GM12878 (cell line): ENCODE results near the gene ZNF397. TPM values are rescaled to one million over a fixed set of nuclear protein-coding genes. Genes with fewer than 3 reads are reported as not detected.

ENCODE experiments used
- ATAC-seq: fragments of 200-7000 bp; cut with Tn5 transposase; 3 replicates; pipeline ENCODE4 v1.9.1; 2020; ENCODE audit warnings: mild to moderate bottlenecking, moderate library complexity
- BruUV-seq: library from RNA; stranded (reverse); fragments of 400-500 nt; replicated peaks from 2 replicates; lab custom pipeline; 2021; lab: Mats Ljungman, UMichigan
- CTCF ChIA-PET: fragments of 300-600 bp; sonication (Branson Sonifier 250); formaldehyde crosslinking; extraction: SDS; loops from one replicate; lab custom pipeline; 2021; ENCODE audit warnings: inconsistent platforms; lab: Yijun Ruan, JAX
- POLR2A ChIA-PET: fragments of 350-600 bp; formaldehyde crosslinking; extraction: SDS; loops from one replicate; lab custom pipeline; 2021; ENCODE audit warnings: inconsistent platforms; lab: Charles Lee
- RAD21 ChIA-PET: fragments of 300-600 bp; sonication (Branson Sonifier 250); formaldehyde crosslinking; loops from one replicate; lab custom pipeline; 2023; ENCODE audit warnings: antibody characterized with exemption; ENCODE audit not compliant: unreplicated experiment; lab: Charles Lee
- SMC1A ChIA-PET: fragments of 300-600 bp; sonication (Branson Sonifier 250); formaldehyde crosslinking; loops from one replicate; lab custom pipeline; 2023; ENCODE audit not compliant: unreplicated experiment, uncharacterized antibody; lab: Charles Lee
- DNase-seq: peaks from one replicate; pipeline ENCODE4 v3.0.0-alpha.2; 2011; ENCODE audit warnings: low read depth, low spot score
- FAIRE-seq: peaks from 3 replicates; lab custom pipeline; 2011; peaks lifted over from hg19 to GRCh38; lab: Jason Lieb, UNC
- H2AFZ ChIP-seq: 2 replicates; pipeline ENCODE4 v1.6.0; 2011; ENCODE audit warnings: low read depth, low read length, control low read depth; ENCODE audit not compliant: control insufficient read depth
- H3K27ac ChIP-seq: 2 replicates; pipeline ENCODE4 v1.5.1; 2011; ENCODE audit warnings: control low read depth; ENCODE audit not compliant: control insufficient read depth, insufficient read depth
- H3K27me3 ChIP-seq, 2 experiments: replicated peaks in 1 of 2; 2 replicates each; pipeline versions ENCODE4 v1.6.0 to v1.6.1; 2011; ENCODE audit warnings: low read length in 1 of 2; ENCODE audit not compliant: control insufficient read depth in 2 of 2, insufficient read depth in 2 of 2
- H3K36me3 ChIP-seq, 2 experiments: 2 replicates each; pipeline ENCODE4 v1.5.1; 2011; ENCODE audit warnings: low read length in 1 of 2; ENCODE audit not compliant: control insufficient read depth in 2 of 2, insufficient read depth in 2 of 2
- H3K4me1 ChIP-seq: 2 replicates; pipeline ENCODE4 v1.6.1; 2011; ENCODE audit warnings: mild to moderate bottlenecking, low read length, moderate library complexity, mixed read lengths; ENCODE audit not compliant: control insufficient read depth, insufficient read depth
- H3K4me2 ChIP-seq: 2 replicates; pipeline ENCODE4 v1.6.0; 2011; ENCODE audit warnings: control low read depth; ENCODE audit not compliant: control insufficient read depth, insufficient read depth
- H3K4me3 ChIP-seq: fragments of 200-600 bp; sonication (generic); 2 replicates; pipeline ENCODE4 v1.5.1; 2016
- H3K79me2 ChIP-seq: 2 replicates; pipeline ENCODE4 v1.6.0; 2011; ENCODE audit warnings: low read length; ENCODE audit not compliant: control insufficient read depth, insufficient read depth
- H3K9ac ChIP-seq: 2 replicates; pipeline ENCODE4 v1.8.0; 2011; ENCODE audit warnings: low read length, control low read depth, mixed read lengths; ENCODE audit not compliant: control insufficient read depth, insufficient read depth
- H3K9me3 ChIP-seq: replicated peaks from 3 replicates; pipeline ENCODE4 v1.5.1; 2011; ENCODE audit warnings: mild to moderate bottlenecking, low read length; ENCODE audit not compliant: control insufficient read depth, insufficient read depth
- H4K20me1 ChIP-seq: 2 replicates; pipeline ENCODE4 v1.6.0; 2011; ENCODE audit not compliant: control insufficient read depth, insufficient read depth
- ETV6 ChIP-seq, 2 experiments: fragments of 450-650 bp in 1 of 2; IDR thresholded peaks in 1 of 2; conservative IDR thresholded peaks in 1 of 2; 2 replicates each; pipeline ENCODE4 v1.6.1; 2014; ENCODE audit warnings: antibody characterized with exemption in 1 of 2, borderline replicate concordance in 1 of 2, low read depth in 1 of 2, mild to moderate bottlenecking in 1 of 2, moderate library complexity in 1 of 2
- NFYB ChIP-seq: IDR thresholded peaks from 2 replicates; pipeline ENCODE4 v1.6.1; 2011; ENCODE audit warnings: low read depth, mild to moderate bottlenecking, low read length, improper control_type of control experiment, moderate library complexity; ENCODE audit not compliant: insufficient read depth
- SMC3 ChIP-seq: IDR thresholded peaks from 2 replicates; pipeline ENCODE4 v1.6.1; 2011; ENCODE audit warnings: low read length, improper control_type of control experiment, borderline replicate concordance
- WGBS: methylation state at CpG from one replicate; pipeline ENCODE4 v1.1.6; 2016; ENCODE audit warnings: low lambda C conversion rate; ENCODE audit not compliant: insufficient replicate concordance, insufficient coverage; ENCODE audit errors: missing lambda C conversion rate; 5-methylcytosine and 5-hydroxymethylcytosine counted together
- in situ Hi-C: fragments of 300-500 bp; cut with MboI; formaldehyde crosslinking; loops from 9 replicates; pipeline ENCODE4 v1.14.3; 2018; ENCODE audit warnings: mixed read lengths
- intact Hi-C: fragments of 100-400 bp; cut with micrococcal nuclease; formaldehyde crosslinking; loops from one replicate; pipeline ENCODE4 v1.14.2; 2022; ENCODE audit not compliant: unreplicated experiment
- polyA plus RNA-seq, 11 experiments: library from polyadenylated mRNA; depleted of rRNA in 4 of 11; unstranded in 6 of 11; stranded (reverse) in 5 of 11; fragments of >200 nt; fragmentation: Nextera tagmentation in 4 of 11; fragmentation: Illumina TruSeq in 1 of 11; extraction: Ambion mirVana in 4 of 11; extraction: Trizol in 1 of 11; gene quantifications; 1 replicate in 1 of 11; 2 replicates in 10 of 11; pipeline versions ENCODE4 v1.2.1 to v1.2.3, GENCODE V29; 2011 to 2016; ENCODE audit warnings: inconsistent platforms in 2 of 11, missing spikeins in 2 of 11, low read depth in 1 of 11
- total RNA-seq, 4 experiments: library from RNA; depleted of rRNA in 3 of 4; stranded (reverse); fragments of >200 nt in 3 of 4; fragmentation: Illumina TruSeq in 1 of 4; extraction: Trizol in 1 of 4; gene quantifications; 2 replicates each; pipeline versions ENCODE4 v1.2.1 to v1.2.3, GENCODE V29; 2013 to 2021

The ZNF397 gene
- total and polyA plus RNA-seq, 10 of the 15 experiments (the other 5 are each of a cell fraction or from before 2014, with no cell fraction given): 5.2 to 13.3 (median 10.8) TPM

GRCh38 chr18:35223797-35224196 lies 17.0 kb upstream of the ZNF397 start:
- no peaks in the 10 kb centered on the region for H3K27me3 ChIP-seq
- POLR2A ChIA-PET: no interaction called here
- no peak for FAIRE-seq
- intact Hi-C loops: no loop called here
- TF ChIP-seq ETV6 (conservative IDR thresholded peaks at IDR 0.05 in 1 of 2, IDR thresholded peaks at IDR 0.05 in 1 of 2; ENCODE audit: borderline replicate concordance in 1 of 2, low read depth in 1 of 2): no peak
- TF ChIP-seq, all 136 proteins: peak for 0
- Histone ChIP-seq H3K9me3 (no peaks in the 10 kb centered on the region), H3K4me2 (no peak overlapping the region), H3K36me3 (no peaks in the 10 kb centered on the region), H3K9ac (no peak overlapping the region), H4K20me1 (no peaks in the 10 kb centered on the region), H3K4me3 (no peak overlapping the region), H3K79me2 (no peaks in the 10 kb centered on the region), H3K27ac (no peak overlapping the region), H2AFZ (no peak overlapping the region), H3K4me1 (no peaks in the 10 kb centered on the region)
- ChIA-PET SMC1A (no interaction called here), CTCF (interaction anchor here (0.6 kb wide), 1 partner anchor 217 kb away, joined by 3 read pairs; no protein-coding TSS in a partner anchor), RAD21 (no interaction called here)
- BruUV-seq: no TSS peak
- no peak for ATAC-seq
- 29% methylated on average over 3 of the region's 3 CpGs for WGBS
- in situ Hi-C loops: no loop called here
- no peak for DNase-seq

- in situ Hi-C loops: no loop called here
Observed at GRCh38 chr18:35227254-35227653, 13.6 kb upstream of the ZNF397 start.

More at GRCh38 chr18:35227254-35227653, 13.6 kb upstream of the ZNF397 start:
- DNase-seq (no peak), FAIRE-seq (no peak), ATAC-seq (no peak; the same call in 2 of the 3 replicates)
- WGBS: 36% methylated on average over 1 of the region's 1 CpG
- no peaks in the 10 kb centered on the region for H3K36me3 ChIP-seq
- H2AFZ ChIP-seq: no peak overlapping the region
- ChIA-PET RAD21 (no interaction called here), CTCF (interaction anchor here (6.2 kb wide), 1 partner anchor 127 kb away, joined by 65 read pairs; no protein-coding TSS in a partner anchor), SMC1A (interaction anchor here (1.3 kb wide), 1 partner anchor 128 kb away, joined by 4 read pairs; no protein-coding TSS in a partner anchor), POLR2A (no interaction called here)
- H3K27me3 ChIP-seq: no peaks in the 10 kb centered on the region
- intact Hi-C loops: loop anchor here (5.0 kb wide), 1 partner anchor 220 kb away; no protein-coding TSS in a partner anchor
- no peak overlapping the region for H3K4me2 ChIP-seq
- no peaks in the 10 kb centered on the region for H3K4me1 ChIP-seq
- TF ChIP-seq NFYB (peak; percentile 50; the same call in 1 of the 2 replicates), SMC3 (no peak)
- no peak overlapping the region for H3K9ac ChIP-seq
- no peaks in the 10 kb centered on the region for H4K20me1 ChIP-seq
- H3K27ac ChIP-seq: no peak overlapping the region
- no peak overlapping the region for H3K4me3 ChIP-seq
- no peaks in the 10 kb centered on the region for H3K9me3 ChIP-seq
- BruUV-seq: no TSS peak
- no peaks in the 10 kb centered on the region for H3K79me2 ChIP-seq
